ENCODE data around the gene TMEM150A. TPM values are rescaled to one million over a fixed set of nuclear protein-coding genes. Genes with fewer than 3 reads are reported as not detected.
"Not testable (repeated sequence)": the region's sequence is repeated elsewhere in the genome, so short reads cannot be mapped to it uniquely, and the experiment has no call there.

The TMEM150A gene
- total RNA-seq, 1 donor from 2014 or later, result 10.8 TPM

DNA sequence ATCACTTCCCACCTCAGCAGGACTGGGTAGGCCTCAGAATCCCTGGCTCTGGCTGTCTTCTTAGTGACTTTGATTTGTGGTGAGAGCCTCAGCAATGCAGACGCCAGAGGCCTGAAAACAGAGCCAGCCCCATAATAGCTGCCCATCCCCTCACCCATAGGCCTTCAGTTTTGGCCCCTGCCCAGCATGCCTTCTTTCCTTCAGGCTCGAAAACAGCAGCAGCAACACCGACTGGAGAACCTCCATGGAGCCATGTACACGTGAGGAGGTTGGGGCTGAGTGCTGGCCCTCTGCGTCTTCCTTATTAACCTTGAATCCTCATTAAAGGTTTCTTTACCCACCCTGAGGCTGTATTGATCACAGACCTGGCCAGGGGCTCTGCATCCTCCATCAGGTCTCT lies 5.3 kb downstream of the TMEM150A start:
- intact Hi-C loops (cut with DNase I), result loop anchor here (5.0 kb wide), 1 partner anchor 35 kb away; the partner anchor contains the start of gene GGCX
- DNase-seq (ENCODE audit: missing footprints), result no peak
- no peak for ATAC-seq

DNA sequence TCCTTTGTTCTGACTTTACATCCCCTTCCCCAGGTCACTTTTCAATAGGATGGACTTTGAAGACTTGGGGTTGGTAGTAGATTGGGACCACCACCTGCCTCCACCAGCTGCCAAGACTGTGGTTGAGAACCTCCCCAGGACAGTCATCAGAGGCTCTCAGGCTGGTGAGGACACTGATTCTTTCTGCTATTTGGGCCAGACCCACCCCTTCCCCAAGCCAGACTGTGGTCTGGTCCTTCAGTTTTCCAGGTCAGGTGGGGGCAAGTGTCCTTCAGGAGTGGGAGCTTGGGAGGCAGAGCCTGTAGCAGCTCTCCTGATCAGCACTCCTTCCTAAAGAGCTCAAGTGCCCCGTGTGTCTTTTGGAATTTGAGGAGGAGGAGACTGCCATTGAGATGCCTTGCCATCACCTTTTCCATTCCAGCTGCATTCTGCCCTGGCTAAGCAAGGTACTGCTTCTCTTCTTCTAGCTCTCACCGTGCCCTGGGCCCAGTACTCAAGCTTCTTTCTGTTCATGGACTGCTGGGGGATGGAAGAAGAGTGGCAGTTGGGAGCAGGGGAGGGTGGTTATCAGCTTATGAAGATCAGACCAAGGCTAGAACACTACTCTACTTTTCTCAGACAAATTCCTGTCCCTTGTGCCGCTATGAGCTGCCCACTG lies 5.9 kb downstream of the TMEM150A start:
- intact Hi-C loops (cut with DNase I), result loop anchor here (5.0 kb wide), 1 partner anchor 34 kb away; the partner anchor contains the start of gene GGCX

DNA sequence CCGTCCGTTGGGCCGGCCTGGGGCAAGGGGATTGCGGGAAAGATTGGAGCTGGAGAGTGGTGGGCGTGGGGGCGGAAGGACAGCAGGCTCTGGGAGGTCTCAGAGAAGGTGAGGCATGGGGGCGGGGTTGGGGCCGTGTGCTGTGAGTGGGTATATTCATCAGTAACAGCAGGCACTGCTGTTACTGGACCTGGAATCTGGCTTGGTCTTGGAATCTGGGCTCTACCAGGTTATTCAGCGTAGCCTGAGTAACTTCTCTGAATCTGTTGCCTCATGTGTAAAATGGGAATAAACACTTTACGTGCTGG lies 6.5 kb downstream of the TMEM150A start:
- DNase-seq (ENCODE audit: missing footprints) (no peak), ATAC-seq (no peak)
- intact Hi-C loops (cut with DNase I), result loop anchor here (5.0 kb wide), 1 partner anchor 34 kb away; the partner anchor contains the start of gene GGCX

More for the DNA sequence above, 5.9 kb downstream of the TMEM150A start:
- ATAC-seq (no peak), DNase-seq (ENCODE audit: missing footprints) (no peak)

DNA sequence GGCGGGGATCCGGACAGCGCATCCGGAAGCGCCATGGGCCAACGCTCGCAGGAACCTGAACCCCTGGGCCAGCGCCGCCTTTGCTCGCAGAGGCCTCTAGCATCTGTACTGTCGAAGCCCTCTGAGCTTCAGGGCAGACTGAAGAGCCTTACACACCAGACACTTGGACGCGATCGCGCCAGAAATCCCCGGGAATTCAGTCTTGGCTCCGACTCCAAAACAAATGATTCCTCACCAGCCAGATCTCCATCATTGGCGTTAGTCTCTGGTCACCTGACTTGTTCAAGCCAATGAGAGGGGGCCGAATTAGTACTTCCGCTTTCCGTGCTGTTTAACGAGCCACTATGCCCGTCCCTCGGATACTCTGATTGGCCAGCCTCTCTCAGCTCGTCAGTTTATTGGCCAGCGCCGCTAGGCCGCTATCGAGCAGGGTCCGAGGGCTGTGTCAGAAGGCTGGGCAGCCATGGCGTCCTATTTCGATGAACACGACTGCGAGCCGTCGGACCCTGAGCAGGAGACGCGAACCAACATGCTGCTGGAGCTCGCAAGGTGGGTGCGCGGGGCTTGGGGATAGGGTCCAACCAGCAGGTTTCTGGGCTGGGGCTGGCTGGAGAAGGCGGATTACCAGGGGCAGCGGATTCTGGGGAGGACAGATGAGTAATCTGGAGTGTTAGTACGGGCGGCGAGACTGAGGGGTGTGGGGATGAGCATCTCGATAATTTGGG lies 7.0 kb downstream of the TMEM150A start, which contains the start of gene RNF181:
Gene RNF181, plus strand, starts transcription at position 445 of the 725 bp plus-strand sequence. Its CDS starts 19 bp downstream, at position 464.
- peak; percentile 97 for ATAC-seq
- intact Hi-C loops (cut with DNase I), result loop anchor here (5.0 kb wide), 1 partner anchor 33 kb away; the partner anchor contains the start of gene GGCX
- peak; percentile 97 for DNase-seq (ENCODE audit: missing footprints)

DNA sequence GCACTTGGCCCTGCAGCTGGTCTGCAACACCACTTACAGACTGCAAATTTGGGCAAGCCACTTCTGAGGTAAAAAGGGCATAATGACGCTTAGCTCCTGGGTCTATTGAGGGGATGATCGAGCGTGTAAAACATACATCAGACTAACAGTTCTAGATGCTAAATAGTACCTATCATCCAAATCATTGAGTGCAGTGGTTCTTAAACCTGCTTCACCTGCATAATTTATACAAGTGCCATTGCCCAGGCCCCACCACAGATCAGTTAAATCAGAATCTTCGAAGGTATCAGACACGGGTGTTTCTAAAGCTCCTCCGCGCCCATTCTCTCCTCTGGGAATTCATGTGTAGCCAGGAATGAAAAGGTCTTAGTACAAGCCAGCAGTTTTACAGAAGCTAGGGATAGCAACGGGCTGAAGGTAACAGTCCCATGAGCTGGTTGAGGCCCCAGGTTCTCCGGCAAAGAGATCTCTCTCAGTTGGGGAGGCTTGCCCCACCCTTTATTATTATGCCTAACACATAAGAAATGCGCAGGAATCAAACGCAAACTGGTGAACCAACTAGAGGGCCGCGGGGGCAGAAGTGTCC lies 7.7 kb downstream of the TMEM150A start:
- intact Hi-C loops (cut with DNase I), result loop anchor here (5.0 kb wide), 1 partner anchor 33 kb away; the partner anchor contains the start of gene GGCX

DNA sequence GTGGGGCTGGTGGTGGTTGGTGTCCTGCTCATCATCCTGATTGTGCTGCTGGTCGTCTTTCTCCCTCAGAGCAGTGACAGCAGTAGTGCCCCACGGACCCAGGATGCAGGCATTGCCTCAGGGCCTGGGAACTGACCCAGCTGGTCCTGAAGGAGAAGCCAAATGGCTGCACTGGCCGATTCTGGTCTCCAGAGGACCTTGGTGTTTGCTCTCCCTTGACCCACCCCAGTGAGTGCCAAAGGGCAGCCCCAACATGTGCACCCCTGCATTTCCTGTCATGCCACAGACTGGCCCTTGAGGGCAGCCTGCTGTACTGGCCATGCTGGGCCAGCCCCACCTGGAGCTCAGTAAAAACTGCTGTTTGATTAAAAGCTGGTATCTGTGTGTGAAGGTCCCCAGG lies 9.5 kb downstream of the TMEM150A start:
- ATAC-seq, result no peak
- DNase-seq (ENCODE audit: missing footprints), result no peak
- intact Hi-C loops (cut with DNase I), result no loop called here

More for the DNA sequence above, 7.7 kb downstream of the TMEM150A start:
- DNase-seq (ENCODE audit: missing footprints), result no peak
- ATAC-seq, result no peak

DNA sequence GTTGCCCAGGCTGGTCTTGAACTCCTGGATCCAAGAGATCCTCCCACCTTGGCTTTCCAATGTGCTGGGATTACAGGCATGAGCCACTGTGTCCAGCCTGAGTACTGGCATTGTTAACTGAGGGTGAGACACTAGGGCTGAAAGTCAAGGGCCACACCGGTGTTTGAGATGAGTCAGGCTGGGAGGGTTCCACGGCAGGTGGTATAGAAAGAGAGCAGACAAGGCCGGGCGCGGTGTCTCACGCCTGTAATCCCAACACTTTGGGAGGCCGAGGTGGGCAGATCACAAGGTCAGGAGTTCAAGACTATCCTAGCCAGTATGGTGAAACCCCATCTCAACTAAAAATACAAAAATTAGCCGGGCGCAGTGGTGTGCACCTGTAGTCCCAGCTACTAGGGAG lies 10.2 kb downstream of the TMEM150A start:
- intact Hi-C loops (cut with DNase I); DNase-seq (ENCODE audit: missing footprints); ATAC-seq: not testable (repeated sequence)

DNA sequence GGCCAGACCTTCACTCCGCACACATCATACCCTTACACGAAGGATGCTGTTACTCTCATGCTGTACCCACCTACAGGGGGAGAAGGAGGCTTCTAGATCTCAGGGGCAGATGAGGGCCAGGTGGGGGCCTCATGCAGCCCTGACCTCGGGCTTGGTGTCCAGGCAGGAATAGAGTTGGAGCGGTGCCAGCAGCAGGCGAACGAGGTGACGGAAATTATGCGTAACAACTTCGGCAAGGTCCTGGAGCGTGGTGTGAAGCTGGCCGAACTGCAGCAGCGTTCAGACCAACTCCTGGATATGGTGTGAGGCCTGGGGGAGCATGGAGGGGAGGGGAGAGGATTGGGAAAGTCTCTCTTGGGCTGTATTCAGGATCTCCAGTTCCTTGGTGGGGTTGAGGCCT lies 10.9 kb downstream of the TMEM150A start:
- intact Hi-C loops (cut with DNase I), result no loop called here
- ATAC-seq (no peak), DNase-seq (ENCODE audit: missing footprints) (no peak)

DNA sequence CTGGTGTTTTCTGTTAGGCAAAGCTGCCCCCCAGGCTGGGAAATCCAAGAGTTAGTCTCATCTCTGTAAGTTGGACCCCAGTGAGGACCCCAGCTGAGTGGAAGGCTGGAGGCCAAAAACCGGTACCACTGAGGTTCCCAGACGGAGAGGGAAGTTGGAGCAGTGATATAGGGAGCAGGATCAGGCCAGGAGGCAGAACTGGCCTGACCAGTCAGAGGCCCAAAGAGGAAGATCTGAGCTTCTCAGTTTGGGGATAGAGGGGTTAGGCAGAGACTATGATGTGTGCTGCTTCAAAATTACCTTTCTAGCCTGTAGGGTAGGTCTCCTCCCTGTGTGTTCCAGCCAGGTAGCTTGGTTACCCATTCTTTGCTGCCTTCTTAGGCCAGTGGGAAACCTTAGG lies 11.5 kb downstream of the TMEM150A start:
- intact Hi-C loops (cut with DNase I), result no loop called here
- ATAC-seq (no peak), DNase-seq (ENCODE audit: missing footprints) (no peak)

DNA sequence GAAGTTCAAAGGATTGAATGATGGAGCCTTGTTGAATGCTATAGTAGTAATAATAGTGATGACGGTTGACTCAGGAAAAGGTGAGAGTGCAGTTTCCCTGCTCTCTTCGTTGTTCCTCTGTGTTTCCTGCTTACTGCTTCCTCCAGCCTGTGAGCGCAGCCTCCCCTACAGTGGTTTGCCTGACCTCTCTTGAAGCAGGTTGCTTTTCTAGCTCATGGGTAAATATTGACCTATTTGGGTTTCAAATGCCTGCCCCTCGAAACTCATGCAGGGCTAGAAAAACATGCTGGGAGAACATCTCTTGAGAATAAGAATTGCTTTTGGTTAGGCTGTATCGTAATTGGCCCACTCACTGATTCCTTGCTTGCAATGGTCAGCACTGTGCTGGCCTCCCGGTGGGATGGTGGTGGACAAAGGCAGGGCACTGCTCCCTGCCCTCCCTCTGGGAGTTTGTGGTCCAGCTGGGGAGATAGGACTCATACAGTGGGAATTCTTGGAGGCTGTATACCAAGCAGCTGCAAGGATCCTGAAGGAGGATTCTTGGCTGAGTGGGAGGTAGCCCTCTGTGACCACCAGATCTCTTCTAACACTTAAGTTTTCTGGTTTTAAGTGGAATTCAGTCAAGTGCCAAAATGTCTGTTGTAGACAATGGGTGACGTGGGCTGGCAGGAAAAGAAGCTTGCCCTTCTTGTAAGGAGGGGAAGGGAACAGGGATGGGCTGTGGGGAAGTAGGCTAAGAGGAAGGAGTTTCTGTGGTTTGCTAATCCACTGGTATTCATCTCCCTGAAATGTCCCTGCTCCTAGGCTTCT lies 12.3 kb downstream of the TMEM150A start:
- peak; percentile 38 for ATAC-seq
- intact Hi-C loops (cut with DNase I), result no loop called here
- DNase-seq (ENCODE audit: missing footprints), result no peak

DNA sequence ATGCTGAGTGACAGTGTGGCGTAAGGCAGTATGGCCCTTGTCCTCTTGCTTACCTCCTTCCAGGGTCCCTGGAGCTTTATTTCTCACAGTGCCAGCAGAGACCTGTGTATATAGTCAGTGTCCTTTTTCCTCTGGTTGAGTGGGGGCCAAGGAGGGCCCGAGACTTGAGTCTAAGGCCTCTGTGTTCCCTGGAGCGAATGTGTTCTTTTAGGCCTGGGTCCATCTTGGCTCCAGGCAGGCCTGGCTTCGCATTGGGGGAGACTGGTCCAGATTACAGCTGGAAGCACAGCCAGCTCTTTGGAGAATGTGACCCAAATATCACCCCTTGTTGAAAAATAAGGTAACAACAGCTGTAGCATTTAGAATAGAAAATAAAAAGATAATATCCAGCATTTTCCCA lies 13.3 kb downstream of the TMEM150A start:
- peak; percentile 58 for ATAC-seq
- intact Hi-C loops (cut with DNase I), result no loop called here
- DNase-seq (ENCODE audit: missing footprints), result no peak

DNA sequence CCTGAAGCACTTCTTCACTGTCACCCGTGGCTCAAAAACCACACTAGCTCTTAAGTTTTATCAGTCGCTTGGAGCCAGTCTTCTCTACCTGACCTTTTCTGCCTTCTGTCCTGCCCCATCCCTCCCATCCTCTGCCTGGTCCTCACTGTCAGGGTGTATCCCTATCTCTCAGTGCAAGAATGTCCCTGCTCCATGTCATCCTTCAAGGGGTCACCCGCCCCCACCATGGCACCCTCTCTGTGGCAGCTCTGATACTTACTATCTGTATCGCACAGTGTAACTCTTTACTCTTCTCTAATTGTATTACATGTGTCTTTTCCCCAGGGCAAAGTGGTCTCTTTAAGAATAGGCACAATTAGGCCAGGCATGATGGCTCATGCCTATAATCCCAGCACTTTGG lies 13.9 kb downstream of the TMEM150A start:
- DNase-seq (ENCODE audit: missing footprints) (no peak), ATAC-seq (no peak)
- intact Hi-C loops (cut with DNase I), result no loop called here

DNA sequence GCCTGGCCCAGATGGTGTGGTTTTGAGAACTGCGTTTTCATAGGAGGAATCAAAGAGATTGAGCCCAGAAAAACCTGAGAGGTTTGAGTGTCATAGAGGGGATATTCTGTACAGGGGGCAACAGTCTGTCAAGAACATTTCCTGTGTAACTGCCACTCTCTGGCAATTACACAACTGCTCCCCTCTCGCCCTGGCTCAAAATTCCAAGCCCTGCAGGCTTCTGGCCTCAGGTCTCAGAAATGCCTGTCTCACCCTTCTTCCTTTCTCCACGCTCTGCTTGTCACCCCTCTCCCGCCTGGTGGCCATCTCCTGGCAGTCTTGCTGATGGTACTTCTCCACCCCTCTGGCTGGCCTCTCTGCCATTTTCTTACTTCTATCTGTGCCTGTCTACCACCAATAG lies 14.3 kb downstream of the TMEM150A start:
- no peak for ATAC-seq
- intact Hi-C loops (cut with DNase I), result no loop called here
- no peak for DNase-seq (ENCODE audit: missing footprints)

DNA sequence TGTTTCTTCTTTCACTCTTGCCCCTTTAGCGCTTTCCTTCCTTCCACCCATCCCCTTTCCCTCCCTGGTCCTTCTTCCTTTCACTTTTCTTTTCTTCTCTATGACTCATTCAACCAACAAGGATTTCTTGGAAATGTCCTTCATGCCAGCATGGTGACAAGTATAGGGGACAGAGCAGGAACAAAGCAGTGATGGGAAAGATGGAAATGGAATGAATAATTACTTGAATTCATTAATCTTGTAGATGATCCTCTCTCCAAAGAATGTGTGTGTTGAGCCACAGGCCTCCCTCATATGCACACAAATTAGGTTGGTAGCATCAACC lies 16.8 kb downstream of the TMEM150A start:
- ATAC-seq, result no peak
- DNase-seq (ENCODE audit: missing footprints), result no peak
- intact Hi-C loops (cut with DNase I), result no loop called here

DNA sequence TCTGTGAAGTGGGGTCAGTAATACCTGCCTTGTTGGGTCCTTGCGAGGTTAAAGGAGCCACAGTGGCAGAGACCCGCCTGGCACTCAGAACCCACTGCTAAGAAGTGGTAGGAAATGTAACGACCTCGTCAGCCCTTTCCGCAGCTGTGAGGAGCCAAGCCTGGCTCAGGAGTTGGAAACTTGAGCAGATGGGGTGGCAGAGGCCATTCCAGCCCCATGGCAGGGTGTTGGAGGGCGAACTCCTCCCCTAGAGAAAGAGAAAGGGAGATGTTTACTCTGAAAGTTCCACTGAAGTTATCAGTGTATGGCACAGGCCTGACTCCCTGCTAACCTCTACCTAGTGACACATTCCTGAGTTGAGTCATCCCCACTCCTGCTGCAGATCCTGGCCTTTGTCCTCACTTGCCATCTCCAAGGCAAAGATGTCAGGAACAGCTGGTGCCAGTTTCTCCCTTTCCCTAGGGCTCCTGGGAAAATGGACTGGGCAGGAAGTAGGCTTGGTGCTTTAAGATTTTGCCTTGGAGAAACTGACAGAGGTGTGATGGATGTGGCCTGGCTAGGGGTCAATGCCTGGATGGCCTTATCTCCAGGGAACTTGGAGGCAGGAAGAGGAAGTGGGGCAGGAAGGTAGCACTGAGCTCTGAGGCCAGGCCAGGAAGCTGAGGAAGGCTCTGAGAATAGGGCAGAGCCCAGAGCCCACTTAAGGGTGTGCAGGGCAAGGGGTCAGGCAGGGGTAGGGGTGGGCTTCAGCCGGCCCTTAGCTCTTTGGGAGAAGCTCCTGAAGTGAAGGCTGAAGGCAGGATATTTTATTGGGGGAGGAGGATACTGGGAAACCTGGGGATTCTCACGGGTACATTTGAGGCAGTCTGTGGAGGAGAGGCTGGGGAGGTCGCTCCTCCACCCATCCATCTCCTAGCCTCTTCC lies 17.4 kb downstream of the TMEM150A start:
- DNase-seq (ENCODE audit: missing footprints), result no peak
- intact Hi-C loops (cut with DNase I), result no loop called here
- ATAC-seq, result peak; percentile 37

DNA sequence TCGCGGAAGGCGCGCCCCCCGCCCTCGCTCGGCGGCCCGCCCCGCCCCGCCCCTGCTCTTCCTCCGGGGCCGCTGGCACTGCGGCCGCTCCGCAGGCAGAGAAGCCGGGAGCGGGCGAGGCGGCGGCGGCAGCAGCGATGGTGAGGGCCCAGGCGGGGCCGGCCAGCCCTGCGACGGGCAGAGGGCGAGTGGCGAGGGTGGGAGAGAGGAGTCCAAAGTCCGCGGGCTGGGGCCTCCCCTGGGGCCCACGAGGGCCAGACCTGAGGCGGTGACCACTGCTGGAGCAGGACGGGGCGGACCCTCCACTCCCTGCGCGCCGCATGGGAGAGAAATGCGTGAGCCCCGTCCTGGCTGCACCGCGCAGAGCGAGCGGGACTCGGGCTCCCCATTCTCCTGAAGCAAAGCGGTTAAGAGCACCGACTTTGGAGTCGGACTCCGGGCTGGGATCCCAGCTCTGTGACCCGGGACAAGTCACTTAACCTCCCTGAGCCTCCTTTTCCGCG lies 18.1 kb downstream of the TMEM150A start, which contains the start of gene VAMP5:
Gene VAMP5, plus strand, starts transcription at position 78 of the 503 bp plus-strand sequence. Its CDS starts 60 bp downstream, at position 138.
- ATAC-seq, result peak; percentile 47
- DNase-seq (ENCODE audit: missing footprints), result peak; percentile 79

DNA sequence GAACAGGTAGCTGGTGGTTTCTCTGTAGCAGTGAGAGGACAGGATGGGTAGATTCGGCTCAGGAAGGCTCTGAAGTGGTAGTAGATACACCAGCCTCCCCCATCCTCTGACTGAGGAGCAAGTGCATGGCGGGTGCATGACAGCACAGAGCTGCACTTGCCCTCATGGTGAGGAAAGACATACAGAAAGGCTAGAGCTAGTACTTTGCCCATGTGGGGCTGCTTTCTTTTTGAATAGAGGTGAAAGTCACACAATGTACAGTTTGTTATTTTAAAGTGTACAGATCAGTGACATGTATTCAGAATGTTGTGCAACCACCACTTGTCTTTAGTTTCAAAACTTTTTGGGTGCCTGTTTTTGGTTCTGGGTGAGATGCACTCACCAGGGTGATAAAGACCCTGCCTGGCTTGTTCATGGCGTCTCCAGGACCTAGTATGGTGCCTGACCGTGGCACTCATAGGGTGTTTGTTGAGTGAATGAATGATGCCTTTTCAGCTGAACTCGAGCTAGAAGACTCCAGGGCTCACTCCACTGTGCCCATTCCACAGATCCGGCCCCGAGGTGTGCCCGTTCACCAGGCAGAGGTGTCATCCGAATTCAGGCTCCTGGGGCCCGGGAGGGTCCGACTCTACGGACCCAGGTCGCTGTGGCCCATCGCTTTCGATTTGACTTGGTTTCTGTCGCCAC lies 18.7 kb downstream of the TMEM150A start:
- peak; percentile 1 for ATAC-seq
- no peak for DNase-seq (ENCODE audit: missing footprints)

More for the DNA sequence above, 18.1 kb downstream of the TMEM150A start, which contains the start of gene VAMP5:
- intact Hi-C loops (cut with DNase I), result no loop called here

More for the DNA sequence above, 18.7 kb downstream of the TMEM150A start:
- intact Hi-C loops (cut with DNase I), result no loop called here
